Stimulated activated CD8-positive, alpha-beta memory T cell treated with anti-CD3 and anti-CD28 coated beads, Interleukin-7, amount 100 ng/mL, for 4 hours (primary cell): ENCODE measurements around the gene ROBO2.

Experiments
- DNase-seq, 2 donors: peaks; one replicate each; pipeline ENCODE4 v3.0.0-alpha.2; 2020; ENCODE audit warnings: low read depth in 2 of 2

Gene ROBO2

GRCh38 chr3:77052051-77052501 lies 12.2 kb downstream of the ROBO2 start:
- no peak for DNase-seq

DNA sequence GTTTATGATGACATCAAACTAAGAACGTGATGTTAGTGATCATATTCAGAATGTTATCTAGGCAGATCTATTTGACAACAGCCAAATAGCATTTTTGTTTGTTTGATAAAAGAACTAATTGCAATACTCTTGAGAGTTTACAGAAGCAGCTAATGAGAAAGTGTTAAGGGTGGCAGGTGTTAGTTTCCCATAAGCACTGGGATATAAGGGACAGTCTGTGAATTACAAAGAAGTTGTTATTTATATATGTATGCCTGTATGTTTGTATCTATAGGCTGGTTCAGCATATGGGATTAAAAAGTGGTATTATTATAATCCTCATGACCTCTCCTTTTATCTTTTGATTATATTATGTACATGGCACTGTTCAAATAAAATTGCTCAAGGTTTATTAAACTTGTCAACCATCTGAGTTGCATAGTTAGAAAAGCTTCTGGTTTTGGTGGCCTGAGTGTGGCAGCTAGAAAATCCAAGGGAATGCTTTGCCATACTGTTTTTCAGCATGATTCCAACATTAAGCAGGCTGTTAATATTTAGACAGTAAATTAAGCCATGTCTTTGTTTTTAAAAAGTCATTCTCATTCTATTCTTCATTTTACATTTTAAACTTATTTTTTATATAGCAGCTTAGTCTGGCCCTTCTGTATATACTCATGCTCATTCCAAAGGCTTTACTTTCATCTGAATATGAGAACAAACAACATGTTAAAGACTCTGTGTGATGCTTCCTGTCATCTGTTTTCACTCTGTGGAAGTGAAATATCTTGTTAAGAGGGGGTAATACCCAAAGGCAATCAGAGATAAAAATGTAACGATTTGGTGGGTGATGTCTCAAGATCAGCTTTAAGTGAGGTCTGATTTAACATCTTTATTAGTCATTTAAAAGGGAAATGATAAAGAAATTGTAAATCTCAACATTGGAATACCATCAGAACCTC lies 13.1 kb downstream of the ROBO2 start:
- no peak for DNase-seq

DNA sequence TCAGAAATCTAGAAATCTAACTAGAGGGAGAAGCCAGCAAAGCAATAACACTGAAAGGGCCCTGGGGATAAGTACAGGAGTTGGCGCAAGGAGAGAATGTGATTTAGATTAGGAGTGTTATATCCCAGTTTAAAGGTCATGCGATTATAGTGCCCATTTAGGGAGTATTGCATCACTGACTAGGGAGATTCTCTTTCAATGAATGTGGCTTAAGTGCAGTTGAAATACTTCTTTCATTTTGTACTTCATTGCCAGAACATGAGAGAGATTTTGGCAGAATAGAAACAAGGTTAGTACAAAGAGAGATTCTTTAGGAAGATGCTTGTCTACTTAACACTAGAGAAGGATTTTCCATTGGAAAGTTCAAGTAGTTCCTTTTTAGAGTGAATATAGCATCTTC lies 13.9 kb downstream of the ROBO2 start:
- no peak for DNase-seq

GRCh38 chr3:77055841-77056341 lies 16.0 kb downstream of the ROBO2 start:
- no peak for DNase-seq

DNA sequence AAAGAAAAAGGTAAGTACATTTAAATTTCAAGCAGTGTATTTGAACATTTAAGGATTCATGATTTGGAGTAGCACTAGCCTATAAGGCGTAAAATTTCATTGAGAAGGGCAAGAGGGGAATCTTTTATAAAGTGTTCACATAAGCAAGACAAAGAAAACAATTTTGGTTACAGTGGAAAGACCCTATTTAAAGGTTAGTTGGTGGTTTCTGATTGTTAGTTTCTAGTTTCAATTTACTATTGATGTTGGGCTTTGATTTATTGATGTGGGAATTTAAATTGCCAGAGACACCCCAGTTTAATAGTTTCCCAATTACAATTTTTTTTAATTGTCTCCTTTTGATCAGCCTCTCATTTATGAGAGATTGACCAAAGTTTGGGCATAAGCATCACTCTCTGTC lies 19.5 kb downstream of the ROBO2 start:
- DNase-seq, result no peak

- no peak for DNase-seq
These were observed 23.5 kb downstream of the ROBO2 start for GRCh38 chr3:77063423-77063822.

DNA sequence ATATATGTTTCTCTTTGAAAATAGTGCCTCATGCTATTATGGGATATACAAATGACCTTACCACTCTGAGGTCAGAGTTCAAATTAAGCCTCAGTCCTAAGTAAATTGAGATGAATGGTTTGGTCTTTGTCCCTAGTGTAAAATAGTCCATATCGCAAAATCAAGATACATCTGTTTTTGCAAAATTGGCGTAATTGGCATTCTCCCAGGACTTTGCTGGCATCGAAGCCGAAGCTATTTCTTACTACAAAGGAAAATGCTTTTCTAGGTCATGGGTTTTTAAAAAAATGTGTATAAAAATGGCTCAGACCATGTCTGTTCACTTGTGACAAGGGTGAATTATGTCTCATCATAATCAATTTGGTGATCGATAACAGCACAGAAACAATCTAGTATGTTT lies 25.9 kb downstream of the ROBO2 start:
- DNase-seq, result no peak

GRCh38 chr3:77066829-77067228 lies 26.9 kb downstream of the ROBO2 start:
- no peak for DNase-seq

DNA sequence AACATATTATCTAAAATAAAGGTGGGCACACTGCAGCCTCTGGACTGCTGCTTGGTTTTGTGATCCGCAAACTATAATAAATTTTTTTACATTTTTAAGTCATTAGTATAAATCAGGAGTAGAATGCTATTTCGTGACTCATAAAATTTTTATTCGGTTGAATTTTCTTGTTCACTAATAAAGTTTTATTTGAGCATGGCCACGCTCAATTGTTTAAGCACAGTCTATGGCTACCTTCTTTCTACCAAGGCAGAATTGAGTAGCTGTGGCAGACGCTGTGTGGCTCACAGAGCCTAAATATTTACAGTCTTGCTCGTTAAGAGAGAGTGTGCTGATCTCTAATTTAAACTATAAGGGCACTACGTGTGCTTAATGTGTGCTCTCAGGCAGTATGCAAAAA lies 28.9 kb downstream of the ROBO2 start:
- DNase-seq, result no peak

DNA sequence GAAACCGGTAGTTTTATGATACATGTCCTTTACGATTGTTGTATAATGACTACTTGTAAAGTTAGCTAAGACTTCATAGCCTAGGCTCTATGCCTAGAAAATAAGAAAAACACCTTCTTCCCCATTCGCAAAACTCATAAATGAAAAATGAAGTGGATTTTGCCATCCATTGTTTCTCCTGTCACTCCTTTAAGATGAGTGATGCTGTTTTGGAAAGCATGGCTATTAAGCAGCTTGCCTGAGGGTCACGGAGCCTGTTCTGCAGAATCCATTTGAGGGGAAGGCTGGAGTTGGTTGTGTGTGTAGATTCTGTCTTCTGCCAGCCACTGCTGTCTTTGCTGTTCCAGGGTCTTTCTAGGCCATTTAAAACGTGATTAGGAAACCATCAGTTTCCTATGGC lies 31.5 kb downstream of the ROBO2 start:
- no peak for DNase-seq

GRCh38 chr3:77071809-77072208 lies 31.9 kb downstream of the ROBO2 start:
- no peak for DNase-seq

DNA sequence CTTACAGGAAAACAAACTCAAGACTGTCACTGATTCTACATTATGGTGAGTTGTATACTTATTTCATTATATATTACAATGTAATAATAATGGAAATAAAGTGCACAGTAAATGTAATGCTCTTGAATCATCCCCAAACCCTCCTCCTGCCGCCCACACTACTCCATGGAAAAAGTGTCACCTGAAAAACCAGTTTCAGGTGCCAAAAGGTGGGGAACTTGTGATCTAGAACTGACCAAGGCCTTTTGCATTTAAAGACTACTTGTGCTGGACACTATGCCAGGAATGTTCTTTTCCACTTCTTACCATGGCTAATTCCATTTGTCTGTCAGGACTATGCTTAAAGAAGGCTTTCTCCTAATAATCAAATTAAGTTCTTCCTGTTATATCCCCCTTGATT lies 32.3 kb downstream of the ROBO2 start:
- DNase-seq, result no peak

GRCh38 chr3:77078279-77078678 lies 38.4 kb downstream of the ROBO2 start:
- no peak for DNase-seq

DNA sequence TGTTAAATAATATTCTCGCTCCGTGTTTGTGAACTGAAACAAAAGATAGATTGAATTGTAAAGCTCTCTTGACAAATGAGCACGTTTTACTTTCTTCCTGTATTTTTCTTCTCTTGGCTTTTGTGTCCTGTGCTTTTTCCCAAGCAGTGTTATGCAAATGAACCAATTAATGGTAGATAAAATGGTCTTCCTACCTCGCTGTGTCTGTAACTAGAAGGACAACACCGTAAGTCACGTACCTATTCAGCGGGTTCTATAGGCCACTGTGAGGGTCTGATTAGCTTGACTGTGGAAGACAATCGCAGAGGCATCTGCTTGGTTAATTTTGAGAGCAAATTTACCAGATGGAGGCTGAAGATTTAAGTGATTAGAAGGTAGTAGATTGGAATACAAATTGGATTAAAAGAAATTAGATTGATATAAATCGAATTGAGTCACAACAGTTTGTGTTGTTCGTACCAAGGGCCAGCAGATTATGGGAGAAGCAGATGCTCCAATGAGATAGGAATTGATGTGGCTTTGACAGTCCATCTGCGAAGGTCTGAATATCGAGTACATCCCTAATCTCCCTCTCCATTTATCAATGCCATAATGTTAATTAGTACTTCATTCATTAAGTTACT lies 40.2 kb downstream of the ROBO2 start:
- DNase-seq, result no peak

- no peak for DNase-seq
These were observed 41.4 kb downstream of the ROBO2 start for GRCh38 chr3:77081240-77081661.

DNA sequence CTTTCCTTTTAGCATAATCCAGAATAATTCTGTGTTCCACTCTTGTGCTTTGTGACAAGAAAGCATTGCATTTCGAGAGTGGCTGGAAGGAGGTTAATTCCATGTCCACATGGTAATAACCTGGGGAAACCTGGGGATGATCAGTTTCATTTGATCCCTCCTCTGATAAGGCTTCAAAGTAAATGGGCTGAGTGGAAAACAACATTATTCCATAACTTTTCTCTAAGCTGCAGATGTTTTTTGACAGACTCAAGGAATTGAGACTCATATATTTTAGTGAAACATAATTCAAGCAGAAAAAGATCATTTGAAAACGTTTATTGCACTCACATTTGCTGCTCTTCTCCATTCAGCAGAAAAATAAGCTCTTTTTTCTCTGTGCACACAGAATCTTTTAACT lies 44.6 kb downstream of the ROBO2 start:
- no peak for DNase-seq

- DNase-seq, result no peak
These were observed 46.5 kb downstream of the ROBO2 start for GRCh38 chr3:77086408-77086807.

GRCh38 chr3:77091809-77092208 lies 51.9 kb downstream of the ROBO2 start:
- DNase-seq, result no peak

GRCh38 chr3:77093101-77093500 lies 53.2 kb downstream of the ROBO2 start:
- DNase-seq, result no peak

- DNase-seq, result no peak
These were observed 56.2 kb downstream of the ROBO2 start for GRCh38 chr3:77096145-77096544.

- DNase-seq, result no peak
These were observed 57.3 kb downstream of the ROBO2 start for GRCh38 chr3:77096966-77097890.
